HCT116 (cell line): ENCODE data around the gene TGFBRAP1. TPM values are rescaled to one million over a fixed set of nuclear protein-coding genes. Genes with fewer than 3 reads are reported as not detected.

Experiments
- ATAC-seq: fragments of 200-7000 bp; cut with Tn5 transposase; 2 replicates; pipeline ENCODE4 v1.9.1; 2020; ENCODE audit warnings: mild to moderate bottlenecking, moderate library complexity
- BruUV-seq: library from RNA; stranded (reverse); fragments of 400-500 nt; replicated peaks from 2 replicates; lab custom pipeline; 2021; lab: Mats Ljungman, UMichigan
- CTCF ChIA-PET: fragments of 300-600 bp; sonication (Branson Sonifier 250); formaldehyde crosslinking; loops from one replicate; lab custom pipeline; 2021; ENCODE audit warnings: antibody characterized with exemption; lab: Charles Lee
- POLR2A ChIA-PET: fragments of 300-600, 350-600 bp; sonication (Branson Sonifier 250); formaldehyde crosslinking; loops from one replicate; lab custom pipeline; 2021; ENCODE audit warnings: antibody characterized with exemption; lab: Charles Lee
- RAD21 ChIA-PET, 2 experiments: fragments of 300-600 bp; sonication (Branson Sonifier 250); formaldehyde crosslinking; loops; one replicate each; lab custom pipeline; 2023; ENCODE audit warnings: low total read pairs in 2 of 2; ENCODE audit not compliant: uncharacterized antibody in 2 of 2, unreplicated experiment in 2 of 2, low non-redundant PET in 1 of 2; lab: Charles Lee
- DNase-seq: peaks from one replicate; pipeline ENCODE4 v3.0.0-alpha.2; 2010; ENCODE audit warnings: low read depth, low spot score
- H2AFZ ChIP-seq: fragments of 200-600 bp; shearing (Covaris generic), sonication (generic); 2 replicates; pipeline ENCODE4 v1.6.1; 2017; ENCODE audit warnings: low read depth, mixed run types, mixed read lengths, antibody characterized with exemption, low read length; ENCODE audit not compliant: poor library complexity, severe bottlenecking
- H3K27ac ChIP-seq: 2 replicates; pipeline ENCODE4 v1.5.1; 2012; ENCODE audit warnings: low read depth, low read length
- H3K27me3 ChIP-seq: fragments of 200-600 bp; sonication (generic); 2 replicates; pipeline ENCODE4 v1.6.1; 2016; ENCODE audit warnings: mixed run types, low read length, mixed read lengths; ENCODE audit not compliant: insufficient read depth
- H3K36me3 ChIP-seq, 2 experiments: fragments of 200-500 bp in 1 of 2; fragments of 200-600 bp in 1 of 2; sonication (Bioruptor generic) in 1 of 2; sonication (generic) in 1 of 2; 2 replicates each; pipeline versions ENCODE4 v1.5.1 to v1.6.1; 2014 to 2016; ENCODE audit warnings: low read length in 2 of 2, inconsistent platforms in 1 of 2, mixed read lengths in 1 of 2, mixed run types in 1 of 2; ENCODE audit not compliant: insufficient read depth in 2 of 2, control insufficient read depth in 1 of 2
- H3K4me1 ChIP-seq, 2 experiments: fragments of 200-600 bp in 1 of 2; sonication (generic) in 1 of 2; 2 replicates each; pipeline versions ENCODE4 v1.5.1 to v1.6.1; 2012 to 2017; ENCODE audit warnings: low read length in 2 of 2, inconsistent platforms in 1 of 2, mild to moderate bottlenecking in 1 of 2, mixed read lengths in 1 of 2, mixed run types in 1 of 2, moderate library complexity in 1 of 2; ENCODE audit not compliant: insufficient read depth in 2 of 2, control insufficient read depth in 1 of 2
- H3K4me2 ChIP-seq: fragments of 200-600 bp; sonication (generic); 2 replicates; pipeline ENCODE4 v1.6.1; 2017; ENCODE audit warnings: mixed run types, low read length, mixed read lengths
- H3K4me3 ChIP-seq, 2 experiments: fragments of 200-600 bp in 1 of 2; sonication (generic) in 1 of 2; replicated peaks in 1 of 2; 2 replicates each; pipeline ENCODE4 v1.5.1; 2011 to 2016; ENCODE audit warnings: low read length in 2 of 2, control low read depth in 1 of 2, low read depth in 1 of 2, mild to moderate bottlenecking in 1 of 2, mixed read lengths in 1 of 2, mixed run types in 1 of 2
- H3K79me2 ChIP-seq: fragments of 200-600 bp; sonication (generic); 2 replicates; pipeline ENCODE4 v1.6.1; 2017; ENCODE audit warnings: mild to moderate bottlenecking, mixed run types, low read length, moderate library complexity, mixed read lengths; ENCODE audit not compliant: insufficient read depth
- H3K9ac ChIP-seq: fragments of 200-600 bp; sonication (generic); 2 replicates; pipeline ENCODE4 v1.6.1; 2016; ENCODE audit warnings: low read length, mixed read lengths
- H3K9me2 ChIP-seq: fragments of 200-600 bp; sonication (generic), shearing (Covaris generic); 2 replicates; pipeline ENCODE4 v1.6.1; 2017; ENCODE audit warnings: mixed run types, mild to moderate bottlenecking, moderate library complexity; ENCODE audit not compliant: insufficient read depth
- H3K9me3 ChIP-seq, 2 experiments: fragments of 200-500 bp in 1 of 2; fragments of 200-600 bp in 1 of 2; sonication (Bioruptor generic) in 1 of 2; sonication (generic) in 1 of 2; 2 replicates each; pipeline ENCODE4 v1.6.1; 2014 to 2017; ENCODE audit warnings: low read length in 2 of 2, mixed read lengths in 2 of 2, inconsistent platforms in 1 of 2, low read depth in 1 of 2, mild to moderate bottlenecking in 1 of 2, mixed run types in 1 of 2, moderate library complexity in 1 of 2; ENCODE audit not compliant: control insufficient read depth in 1 of 2, insufficient read depth in 1 of 2
- H4K20me1 ChIP-seq: fragments of 200-600 bp; sonication (generic), shearing (Covaris generic); 2 replicates; pipeline ENCODE4 v1.6.1; 2017; ENCODE audit warnings: mixed run types, mild to moderate bottlenecking, moderate library complexity; ENCODE audit not compliant: insufficient read depth
- CBX3 ChIP-seq: IDR thresholded peaks from 2 replicates; pipeline ENCODE4 v1.6.1; 2012; ENCODE audit warnings: low read depth
- EGR1 ChIP-seq: IDR thresholded peaks from 2 replicates; pipeline ENCODE4 v1.6.1; 2012; ENCODE audit warnings: low read depth
- FOSL1 ChIP-seq: IDR thresholded peaks from 2 replicates; pipeline ENCODE4 v1.6.1; 2012; ENCODE audit warnings: low read depth
- POLR2AphosphoS5 ChIP-seq: IDR thresholded peaks from 2 replicates; pipeline ENCODE4 v1.6.1; 2011; ENCODE audit warnings: mild to moderate bottlenecking, low read depth, low read length, moderate library complexity
- SIN3A ChIP-seq: IDR thresholded peaks from 2 replicates; pipeline ENCODE4 v1.6.1; 2012; ENCODE audit warnings: low read depth
- SP1 ChIP-seq: IDR thresholded peaks from 2 replicates; pipeline ENCODE4 v1.6.1; 2012; ENCODE audit warnings: low read depth
- SRF ChIP-seq: IDR thresholded peaks from 2 replicates; pipeline ENCODE4 v1.6.1; 2012; ENCODE audit warnings: low read depth
- TCF7L2 ChIP-seq: IDR thresholded peaks from 2 replicates; pipeline ENCODE4 v1.7.0; 2011; ENCODE audit warnings: borderline replicate concordance, inconsistent platforms; ENCODE audit not compliant: insufficient read depth, insufficient read length; ENCODE audit errors: extremely low read depth
- YY1 ChIP-seq: IDR thresholded peaks from 2 replicates; pipeline ENCODE4 v1.6.1; 2011; ENCODE audit warnings: low read length, low read depth, moderate library complexity, mild to moderate bottlenecking; ENCODE audit not compliant: insufficient replicate concordance; ENCODE audit errors: extremely low read depth
- ZFX ChIP-seq: fragments of 450-650 bp; IDR thresholded peaks from 2 replicates; pipeline ENCODE4 v1.6.1; 2017
- intact Hi-C: fragments of 100-400 bp; cut with micrococcal nuclease; formaldehyde crosslinking; loops from 2 replicates; pipeline ENCODE4 v1.10.0; 2022
- total RNA-seq: library from RNA; stranded (reverse); gene quantifications from one replicate; pipeline ENCODE4 v1.2.1, GENCODE V29; 2021; ENCODE audit not compliant: unreplicated experiment
- TF ChIP-seq, protein P1 (sequence below): IDR thresholded peaks from 2 replicates; pipeline ENCODE4 v1.6.1; 2012; ENCODE audit warnings: low read depth
- TF ChIP-seq, protein P2 (sequence below): IDR thresholded peaks from 2 replicates; pipeline ENCODE4 v1.6.1; 2012

The TGFBRAP1 gene
- total RNA-seq, 1 experiment from 2014 or later = 18.3 TPM

DNA sequence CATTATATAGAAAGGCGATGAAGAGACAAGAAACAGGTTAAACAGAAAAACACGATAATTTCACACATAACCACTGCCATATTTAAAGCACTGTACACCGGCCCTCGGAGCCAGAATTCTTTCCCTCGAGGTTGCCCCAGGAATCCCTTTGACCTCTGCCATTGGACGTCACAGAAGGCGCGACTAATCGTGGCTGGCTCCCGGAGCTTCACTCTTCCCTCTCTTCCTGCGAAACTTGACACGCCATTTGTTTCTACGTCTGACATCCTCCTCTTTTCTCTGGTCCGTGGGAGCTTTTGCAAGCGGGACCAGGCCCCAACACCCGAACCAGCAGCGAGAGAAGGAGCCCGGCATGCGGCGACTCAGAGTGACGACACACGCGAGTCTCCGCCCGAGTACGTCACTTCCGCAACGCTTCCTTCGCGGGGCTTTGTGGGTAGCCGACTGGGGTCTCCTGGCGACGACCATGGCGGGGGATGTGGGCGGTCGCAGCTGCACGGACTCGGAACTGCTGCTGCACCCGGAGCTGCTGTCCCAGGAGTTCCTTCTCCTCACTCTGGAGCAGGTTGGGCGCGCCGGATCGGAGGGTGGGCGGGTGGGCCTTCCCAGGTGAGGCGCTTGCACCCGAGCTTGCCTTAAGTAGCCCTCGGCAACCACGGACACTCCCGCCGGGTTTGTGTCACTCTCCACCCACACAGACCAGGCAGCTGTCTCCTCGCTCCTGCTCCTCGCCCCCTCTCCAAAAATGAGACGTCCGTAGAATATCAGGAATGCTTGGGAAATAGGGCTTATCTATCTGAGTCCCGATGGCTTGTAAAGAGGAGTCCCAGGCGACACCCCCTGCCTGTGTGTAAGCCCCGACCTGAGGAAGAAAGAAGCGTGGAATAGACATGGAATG lies 7.8 kb upstream of the TGFBRAP1 start, which contains the start of gene C2orf49:
Gene C2orf49 (plus strand): TSS at position 419 of the 898 bp plus-strand sequence. CDS start 48 bp downstream, at position 467.
- TF ChIP-seq, protein P1, sequence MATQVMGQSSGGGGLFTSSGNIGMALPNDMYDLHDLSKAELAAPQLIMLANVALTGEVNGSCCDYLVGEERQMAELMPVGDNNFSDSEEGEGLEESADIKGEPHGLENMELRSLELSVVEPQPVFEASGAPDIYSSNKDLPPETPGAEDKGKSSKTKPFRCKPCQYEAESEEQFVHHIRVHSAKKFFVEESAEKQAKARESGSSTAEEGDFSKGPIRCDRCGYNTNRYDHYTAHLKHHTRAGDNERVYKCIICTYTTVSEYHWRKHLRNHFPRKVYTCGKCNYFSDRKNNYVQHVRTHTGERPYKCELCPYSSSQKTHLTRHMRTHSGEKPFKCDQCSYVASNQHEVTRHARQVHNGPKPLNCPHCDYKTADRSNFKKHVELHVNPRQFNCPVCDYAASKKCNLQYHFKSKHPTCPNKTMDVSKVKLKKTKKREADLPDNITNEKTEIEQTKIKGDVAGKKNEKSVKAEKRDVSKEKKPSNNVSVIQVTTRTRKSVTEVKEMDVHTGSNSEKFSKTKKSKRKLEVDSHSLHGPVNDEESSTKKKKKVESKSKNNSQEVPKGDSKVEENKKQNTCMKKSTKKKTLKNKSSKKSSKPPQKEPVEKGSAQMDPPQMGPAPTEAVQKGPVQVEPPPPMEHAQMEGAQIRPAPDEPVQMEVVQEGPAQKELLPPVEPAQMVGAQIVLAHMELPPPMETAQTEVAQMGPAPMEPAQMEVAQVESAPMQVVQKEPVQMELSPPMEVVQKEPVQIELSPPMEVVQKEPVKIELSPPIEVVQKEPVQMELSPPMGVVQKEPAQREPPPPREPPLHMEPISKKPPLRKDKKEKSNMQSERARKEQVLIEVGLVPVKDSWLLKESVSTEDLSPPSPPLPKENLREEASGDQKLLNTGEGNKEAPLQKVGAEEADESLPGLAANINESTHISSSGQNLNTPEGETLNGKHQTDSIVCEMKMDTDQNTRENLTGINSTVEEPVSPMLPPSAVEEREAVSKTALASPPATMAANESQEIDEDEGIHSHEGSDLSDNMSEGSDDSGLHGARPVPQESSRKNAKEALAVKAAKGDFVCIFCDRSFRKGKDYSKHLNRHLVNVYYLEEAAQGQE = no peak
- TF ChIP-seq FOSL1 (no peak), TCF7L2 (no peak), SP1 (peak; percentile 66; the same call in 1 of the 2 replicates), ZFX (peak; percentile 16; the same call in 1 of the 2 replicates), EGR1 (peak; percentile 58; the same call in 1 of the 2 replicates), SRF (peak; percentile 90), YY1 (peak; percentile 39), POLR2AphosphoS5 (peak; percentile 74), CBX3 (no peak), SIN3A (peak; percentile 52; the same call in 1 of the 2 replicates)
- TF ChIP-seq, protein P2, sequence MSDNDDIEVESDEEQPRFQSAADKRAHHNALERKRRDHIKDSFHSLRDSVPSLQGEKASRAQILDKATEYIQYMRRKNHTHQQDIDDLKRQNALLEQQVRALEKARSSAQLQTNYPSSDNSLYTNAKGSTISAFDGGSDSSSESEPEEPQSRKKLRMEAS = peak; percentile 71; the same call in 1 of the 2 replicates
- TF ChIP-seq, all 23 proteins: peak for 8
- intact Hi-C loops = loop anchor here (5.0 kb wide), 1 partner anchor 65 kb away; no protein-coding TSS in a partner anchor
- Histone ChIP-seq H3K27ac (peak within 1 kb of the TSS; percentile 91), H3K9me3 (no peaks in the 10 kb centered on the region), H4K20me1 (no peaks in the 10 kb centered on the region), H3K9me2 (no peaks in the 10 kb centered on the region), H2AFZ (peak within 1 kb of the TSS; percentile 96), H3K4me2 (peak within 1 kb of the TSS; percentile 85), H3K4me1 (peaks cover 7 to 17% of the 10 kb centered on the region in 2 experiments), H3K9ac (peak within 1 kb of the TSS; percentile 92), H3K36me3 (peaks cover 15 to 21% of the 10 kb centered on the region in 2 experiments; a peak in 3 of 4 replicates), H3K79me2 (peaks cover 67% of the 10 kb centered on the region), H3K27me3 (no peaks in the 10 kb centered on the region), H3K4me3 (peak within 1 kb of the TSS; percentile 89 to 93)
- DNase-seq (peak; percentile 72), ATAC-seq (peak; percentile 86)
- POLR2A ChIA-PET = no interaction called here
- CTCF ChIA-PET = no interaction called here
- no TSS peak for BruUV-seq
- RAD21 ChIA-PET = no interaction called here
